SJCRH30 (cell line): ENCODE results near the gene RPLP1. TPM values are rescaled to one million over a fixed set of nuclear protein-coding genes. Genes with fewer than 3 reads are reported as not detected.

ENCODE experiments used
- DNase-seq, 2 experiments: peaks; one replicate each; pipeline ENCODE4 v3.0.0-alpha.2; 2015 to 2020
- H3K27ac ChIP-seq: fragments of 250-450 bp; sonication (Bioruptor Pico); 2 replicates; pipeline ENCODE4 v1.5.1; 2020; ENCODE audit warnings: mild to moderate bottlenecking, moderate library complexity
- H3K27me3 ChIP-seq: fragments of 250-450 bp; sonication (Bioruptor Pico); 2 replicates; pipeline ENCODE4 v1.5.1; 2020; ENCODE audit warnings: mild to moderate bottlenecking, moderate library complexity
- H3K36me3 ChIP-seq: fragments of 250-450 bp; sonication (Bioruptor Pico); 2 replicates; pipeline ENCODE4 v1.5.1; 2020; ENCODE audit warnings: mild to moderate bottlenecking, moderate library complexity
- H3K4me1 ChIP-seq: fragments of 250-450 bp; sonication (Bioruptor Pico); 2 replicates; pipeline ENCODE4 v1.5.1; 2020; ENCODE audit warnings: mild to moderate bottlenecking, moderate library complexity
- H3K4me3 ChIP-seq: fragments of 250-450 bp; sonication (Bioruptor Pico); 2 replicates; pipeline ENCODE4 v1.5.1; 2020; ENCODE audit warnings: mild to moderate bottlenecking, moderate library complexity
- H3K9me3 ChIP-seq: fragments of 250-450 bp; sonication (Bioruptor Pico); replicated peaks from 2 replicates; pipeline ENCODE4 v1.5.1; 2020; ENCODE audit warnings: mild to moderate bottlenecking, moderate library complexity
- total RNA-seq: library from RNA; depleted of rRNA; stranded (reverse); fragments of >200 nt; shearing (Covaris generic); gene quantifications from 2 replicates; pipeline ENCODE4 v1.2.3, GENCODE V29; 2014

The RPLP1 gene
- total RNA-seq, 1 experiment from 2014 or later: 761 TPM

DNA sequence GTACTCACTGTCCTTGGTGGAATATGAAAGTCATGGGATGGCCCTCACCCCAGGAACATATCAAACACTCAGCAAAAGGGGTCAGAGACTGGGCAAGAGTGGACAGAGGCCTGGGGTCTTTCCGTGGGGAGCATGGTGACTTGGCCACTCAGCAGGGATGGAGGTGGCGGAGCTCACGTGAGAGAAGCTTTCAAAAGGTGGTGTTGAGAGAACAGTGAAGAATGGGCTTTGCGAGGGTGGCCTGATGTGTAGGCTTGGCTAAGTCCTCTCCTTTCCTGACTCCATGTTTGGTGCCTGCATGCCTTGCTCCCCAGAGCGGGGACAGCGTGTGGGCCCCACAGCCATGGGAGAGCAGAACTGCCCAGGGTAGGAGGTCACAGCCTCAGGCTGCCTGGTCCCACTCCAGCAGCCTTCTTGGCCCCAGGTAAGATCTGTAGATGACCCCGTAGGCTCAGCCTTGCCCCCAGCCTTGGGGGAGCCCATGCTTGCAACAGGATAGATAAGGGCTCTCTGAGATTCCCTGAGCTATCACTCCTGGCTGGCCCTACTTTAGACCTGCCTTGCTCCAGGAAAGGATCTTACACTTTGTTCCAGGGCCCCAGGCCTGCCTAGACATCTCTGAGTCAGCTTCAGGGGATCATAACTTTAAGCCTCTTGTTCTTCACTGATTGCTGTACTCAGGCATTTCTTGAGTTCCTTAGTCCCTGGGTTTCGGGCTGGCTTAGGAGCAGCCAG lies 17.0 kb downstream of the RPLP1 start:
- Histone ChIP-seq H3K9me3 (no peaks in the 10 kb centered on the region), H3K4me1 (peaks cover 23% of the 10 kb centered on the region), H3K27ac (no peak overlapping the region), H3K36me3 (no peaks in the 10 kb centered on the region), H3K27me3 (no peaks in the 10 kb centered on the region), H3K4me3 (no peak overlapping the region)
- DNase-seq: no peak

DNA sequence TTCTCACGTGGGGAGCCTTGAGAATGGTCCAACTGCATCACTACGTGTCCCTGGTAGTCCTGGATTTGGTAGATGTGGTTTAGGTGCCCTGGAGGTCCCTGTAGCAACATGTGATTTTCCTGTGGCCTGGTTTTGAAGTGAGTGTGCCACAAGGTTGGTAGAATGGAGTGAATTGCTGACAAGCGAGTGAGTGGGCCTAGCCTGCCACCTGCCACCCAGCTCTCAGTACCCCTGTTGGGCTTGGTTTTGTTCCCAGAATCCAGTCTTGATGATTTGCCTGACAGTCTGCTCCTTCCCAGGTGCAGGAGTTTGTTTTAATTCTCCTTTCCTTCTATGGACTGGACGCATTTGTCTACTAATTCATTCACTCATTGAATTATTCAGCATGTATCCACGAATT lies 19.4 kb downstream of the RPLP1 start:
- Histone ChIP-seq H3K4me3 (no peak overlapping the region), H3K36me3 (no peaks in the 10 kb centered on the region), H3K27me3 (peaks cover 5% of the 10 kb centered on the region; the same call in 1 of the 2 replicates), H3K9me3 (no peaks in the 10 kb centered on the region), H3K4me1 (peaks cover 20% of the 10 kb centered on the region), H3K27ac (no peak overlapping the region)
- DNase-seq: no peak

DNA sequence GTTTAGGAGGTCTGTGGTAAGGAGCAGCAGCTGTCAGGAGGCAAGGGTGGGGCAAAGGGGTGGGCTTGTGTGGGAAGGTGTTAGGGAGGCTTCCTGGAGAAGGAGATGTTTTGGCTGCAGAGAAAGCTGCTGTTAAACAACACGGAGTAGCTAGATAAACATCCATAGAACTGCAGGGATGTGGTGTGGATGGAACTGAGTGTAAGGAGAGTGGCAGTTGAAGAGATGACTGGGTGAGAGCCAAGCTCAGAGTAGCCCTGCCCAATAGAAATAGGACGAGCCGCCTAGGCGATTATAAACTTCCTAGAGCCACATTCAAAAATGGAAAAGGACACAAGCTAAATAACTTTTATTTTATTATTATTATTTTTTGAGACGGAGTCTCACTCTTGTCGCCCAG lies 19.9 kb downstream of the RPLP1 start:
- Histone ChIP-seq H3K27ac (no peak overlapping the region), H3K9me3 (no peaks in the 10 kb centered on the region), H3K4me3 (no peak overlapping the region), H3K27me3 (peaks cover 5% of the 10 kb centered on the region; the same call in 1 of the 2 replicates), H3K4me1 (peaks cover 16% of the 10 kb centered on the region), H3K36me3 (no peaks in the 10 kb centered on the region)
- DNase-seq: no peak

DNA sequence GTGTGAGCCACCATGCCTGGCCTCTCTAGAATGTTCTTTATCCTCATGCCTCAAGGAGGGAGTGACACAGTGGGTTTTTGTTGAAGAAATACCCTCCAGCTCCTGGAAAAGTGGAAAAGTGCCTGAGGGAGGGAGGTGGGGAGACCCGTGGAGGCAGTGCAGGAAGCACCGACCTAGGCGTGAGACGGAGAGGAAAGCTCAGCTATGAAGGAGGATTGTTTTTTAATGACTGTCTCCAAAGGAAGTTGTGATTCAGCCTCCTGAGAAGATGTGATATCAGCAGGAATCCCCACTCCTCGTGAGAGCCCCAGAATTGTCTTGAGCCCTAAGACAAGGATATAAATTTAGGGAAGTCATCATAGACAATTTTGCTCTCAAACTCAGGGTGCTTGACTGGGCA lies 21.7 kb downstream of the RPLP1 start:
- Histone ChIP-seq H3K4me1 (peaks cover 11% of the 10 kb centered on the region), H3K27ac (no peak overlapping the region), H3K27me3 (peaks cover 5% of the 10 kb centered on the region; the same call in 1 of the 2 replicates), H3K4me3 (no peak overlapping the region), H3K9me3 (no peaks in the 10 kb centered on the region), H3K36me3 (no peaks in the 10 kb centered on the region)
- no peak for DNase-seq

DNA sequence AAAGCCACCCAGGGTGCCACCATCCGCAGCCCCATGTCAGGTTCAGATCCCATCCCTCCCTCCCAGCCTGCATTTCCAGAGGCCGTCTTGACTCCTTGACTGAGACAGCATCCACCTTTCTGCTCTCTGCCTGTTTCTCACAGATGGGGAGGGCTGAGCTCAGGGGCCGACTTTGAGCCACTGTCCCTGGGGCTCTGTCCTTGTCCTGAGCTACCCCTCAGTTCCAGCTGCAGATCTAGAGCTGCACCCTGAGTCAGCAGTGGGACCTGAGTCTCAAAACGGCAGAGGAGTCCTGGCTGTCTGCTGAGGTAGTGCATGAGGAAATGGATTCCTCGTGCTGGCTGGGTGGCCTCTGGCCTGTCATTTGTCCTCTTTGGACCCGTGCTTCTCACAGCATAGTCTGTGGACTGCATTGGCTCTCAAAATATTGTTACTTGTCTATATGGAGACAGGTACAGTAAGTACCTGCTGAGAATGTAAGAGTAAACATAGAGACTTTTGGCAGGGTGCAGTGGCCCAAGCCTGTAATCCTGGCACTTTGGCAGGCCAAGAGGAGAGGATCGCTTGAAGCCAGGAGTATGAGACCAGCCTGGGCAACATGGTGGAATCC lies 22.3 kb downstream of the RPLP1 start:
- Histone ChIP-seq H3K27ac (no peak overlapping the region), H3K4me1 (peaks cover 9% of the 10 kb centered on the region), H3K27me3 (peaks cover 5% of the 10 kb centered on the region; the same call in 1 of the 2 replicates), H3K36me3 (no peaks in the 10 kb centered on the region), H3K4me3 (no peak overlapping the region), H3K9me3 (no peaks in the 10 kb centered on the region)
- DNase-seq: no peak

DNA sequence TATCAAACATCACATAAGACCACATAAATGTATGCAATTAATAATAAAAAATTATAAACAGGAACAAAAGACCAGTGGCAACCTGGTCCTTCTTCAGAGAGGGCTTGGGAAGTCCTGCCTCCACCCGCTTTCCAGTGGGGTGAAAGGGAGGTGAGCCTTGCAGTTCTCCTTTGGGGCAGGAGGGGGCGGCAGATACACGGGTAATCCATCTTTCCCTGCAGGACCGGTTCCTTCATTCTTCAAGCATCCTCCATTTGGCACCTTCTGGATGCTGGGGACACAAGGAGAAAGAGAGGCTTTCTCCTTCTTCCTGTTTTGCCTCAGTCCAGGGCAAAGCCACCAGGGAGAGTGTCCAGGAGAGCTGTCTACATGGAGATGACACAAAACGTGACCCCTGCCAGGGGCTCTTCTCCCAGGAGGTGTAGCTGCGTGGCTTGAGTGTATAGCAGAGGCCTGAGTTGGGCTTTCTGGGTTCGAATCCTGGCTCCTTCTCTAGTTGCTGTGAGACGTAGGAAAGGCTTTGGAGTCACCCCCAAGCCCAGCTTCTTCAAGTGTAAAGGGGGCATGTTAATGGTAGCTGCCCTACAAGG lies 23.2 kb downstream of the RPLP1 start:
- Histone ChIP-seq H3K4me1 (peaks cover 9% of the 10 kb centered on the region), H3K4me3 (no peak overlapping the region), H3K27ac (no peak overlapping the region), H3K36me3 (no peaks in the 10 kb centered on the region), H3K9me3 (no peaks in the 10 kb centered on the region), H3K27me3 (peaks cover 5% of the 10 kb centered on the region; the same call in 1 of the 2 replicates)
- DNase-seq: peak; percentile 78 to 92

DNA sequence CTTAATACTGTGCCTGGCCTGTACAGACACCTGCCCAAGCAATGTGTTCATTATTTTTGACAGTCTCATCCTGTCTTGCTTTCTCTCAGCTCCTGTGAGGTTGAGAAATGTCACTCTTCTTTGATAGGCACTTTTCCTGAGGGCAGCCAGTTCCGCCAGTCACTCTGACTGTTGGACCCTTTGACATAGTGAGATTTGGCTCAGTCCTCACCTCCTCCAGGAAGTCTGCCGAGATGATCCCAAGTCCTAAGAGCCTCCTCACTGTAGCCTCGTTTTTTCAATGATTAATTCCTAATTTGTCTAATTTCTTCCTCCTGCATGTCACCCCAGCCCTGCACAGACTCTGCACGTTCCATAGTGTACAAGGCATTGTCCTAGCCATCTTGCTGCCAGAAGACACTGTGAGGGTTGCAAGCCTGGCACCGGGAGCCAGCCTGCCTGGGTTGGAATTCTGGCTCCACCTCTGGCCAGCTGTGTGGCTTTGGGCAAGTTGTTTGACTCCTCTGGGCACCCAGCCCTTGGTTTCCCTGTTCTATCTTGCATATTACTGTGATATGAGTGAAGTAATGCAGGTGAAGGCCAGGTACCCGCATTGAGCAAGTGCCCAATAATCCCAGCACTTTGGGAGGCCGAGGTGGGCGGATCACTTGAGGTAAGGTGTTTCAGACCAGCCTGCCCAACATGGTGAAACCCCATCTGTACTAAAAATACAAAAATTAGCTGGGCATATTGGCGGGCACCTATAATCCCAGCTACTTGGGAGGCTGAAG lies 24.3 kb downstream of the RPLP1 start:
- DNase-seq: no peak
- no peaks in the 10 kb centered on the region for H3K9me3 ChIP-seq
- no peak overlapping the region for H3K4me3 ChIP-seq
- peaks cover 5% of the 10 kb centered on the region; the same call in 1 of the 2 replicates for H3K27me3 ChIP-seq
- peaks cover 9% of the 10 kb centered on the region for H3K4me1 ChIP-seq
- H3K27ac ChIP-seq: no peak overlapping the region
- H3K36me3 ChIP-seq: no peaks in the 10 kb centered on the region

DNA sequence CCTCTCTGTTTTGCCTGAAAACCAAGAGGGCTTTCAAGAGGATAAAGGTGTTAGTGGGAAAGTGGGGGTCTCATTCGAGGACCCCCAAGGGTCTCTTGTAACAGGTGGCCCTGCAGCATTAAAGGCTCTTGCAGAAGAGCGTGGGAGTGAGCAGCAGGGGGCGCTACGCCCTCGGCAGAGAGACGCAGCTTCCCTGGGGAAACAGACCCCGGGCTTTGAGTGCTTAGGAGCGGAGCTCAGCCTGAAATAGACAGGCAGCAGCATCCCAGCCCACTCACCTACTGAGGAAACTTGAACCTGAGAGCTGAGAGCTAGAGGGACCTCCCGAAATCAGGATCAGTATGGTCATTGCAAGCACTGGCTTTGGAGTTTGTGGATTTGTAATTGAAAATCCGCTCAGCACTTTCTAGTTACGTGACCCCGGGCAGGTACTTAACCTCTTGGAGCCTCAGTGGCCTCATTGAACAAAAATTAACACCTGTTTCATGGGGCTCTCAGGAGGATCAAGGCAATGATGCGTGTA lies 25.7 kb downstream of the RPLP1 start:
- peak; percentile 87 to 94 for DNase-seq
- no peak overlapping the region for H3K4me3 ChIP-seq
- H3K4me1 ChIP-seq: peaks cover 9% of the 10 kb centered on the region
- H3K9me3 ChIP-seq: no peaks in the 10 kb centered on the region
- H3K36me3 ChIP-seq: no peaks in the 10 kb centered on the region
- no peak overlapping the region for H3K27ac ChIP-seq
- H3K27me3 ChIP-seq: peaks cover 5% of the 10 kb centered on the region; the same call in 1 of the 2 replicates

DNA sequence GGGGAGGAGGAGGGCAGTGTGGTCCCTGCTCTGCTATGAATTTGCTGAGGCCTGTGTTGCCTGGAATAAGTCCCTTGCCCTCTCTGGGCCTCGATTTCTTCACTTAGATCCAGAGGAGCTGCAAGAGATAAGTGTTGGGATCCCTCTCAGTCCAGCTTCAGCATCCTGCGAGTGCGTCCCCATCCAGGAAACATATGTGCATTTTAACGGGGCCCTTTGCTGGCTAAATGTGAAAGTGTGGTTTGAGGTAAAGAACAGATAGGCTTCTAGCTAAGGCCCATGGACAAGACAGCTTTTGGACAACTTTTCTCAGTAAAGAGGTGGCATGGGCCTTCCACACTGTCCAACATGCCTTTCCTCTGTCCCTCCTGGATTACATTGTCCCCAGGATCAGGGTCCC lies 26.5 kb downstream of the RPLP1 start:
- Histone ChIP-seq H3K4me1 (peaks cover 9% of the 10 kb centered on the region), H3K27ac (no peak overlapping the region), H3K36me3 (no peaks in the 10 kb centered on the region), H3K27me3 (peaks cover 5% of the 10 kb centered on the region; the same call in 1 of the 2 replicates), H3K4me3 (no peak overlapping the region), H3K9me3 (no peaks in the 10 kb centered on the region)
- no peak for DNase-seq

DNA sequence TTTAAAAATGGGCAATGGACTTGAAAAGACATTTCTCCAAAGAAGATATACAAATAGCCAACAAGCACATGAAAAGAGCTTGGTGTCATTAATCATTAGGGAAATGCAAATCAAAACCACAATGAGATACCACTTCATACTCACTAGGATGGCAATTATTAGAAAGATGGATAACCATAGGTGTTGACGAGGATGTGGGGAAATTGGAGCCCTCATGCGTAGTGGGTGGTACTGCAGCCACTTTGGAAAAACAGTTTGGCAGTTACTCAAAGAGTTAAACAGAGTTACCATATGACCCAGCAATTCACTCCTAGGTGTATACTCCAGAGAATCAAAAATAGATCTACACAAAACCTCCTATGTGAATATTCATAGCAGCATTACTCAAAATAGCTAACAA lies 27.4 kb downstream of the RPLP1 start:
- H3K9me3 ChIP-seq: no peaks in the 10 kb centered on the region
- H3K4me3 ChIP-seq: no peak overlapping the region
- no peaks in the 10 kb centered on the region for H3K36me3 ChIP-seq
- DNase-seq: no peak
- peaks cover 5% of the 10 kb centered on the region; the same call in 1 of the 2 replicates for H3K27me3 ChIP-seq
- peaks cover 9% of the 10 kb centered on the region for H3K4me1 ChIP-seq
- no peak overlapping the region for H3K27ac ChIP-seq

DNA sequence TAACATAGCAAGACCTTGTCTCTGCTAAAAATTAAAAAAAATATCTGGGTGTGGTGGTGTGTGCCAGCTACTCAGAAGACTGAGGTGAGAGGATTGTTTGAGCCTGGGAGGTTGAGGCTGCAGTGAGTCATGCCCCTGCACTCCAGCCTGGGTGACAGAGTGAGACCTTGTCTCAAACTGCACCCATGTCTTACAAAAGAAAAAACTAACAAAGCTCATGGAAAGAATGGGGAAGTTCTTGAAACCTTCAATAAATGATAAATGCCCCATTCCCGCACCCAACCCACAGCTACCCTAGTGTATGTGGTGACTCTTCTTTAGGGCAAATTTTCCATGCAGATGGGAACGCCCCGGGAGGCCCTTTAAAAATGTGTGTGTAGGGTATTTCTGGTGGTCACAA lies 28.3 kb downstream of the RPLP1 start:
- no peak overlapping the region for H3K4me3 ChIP-seq
- peaks cover 9% of the 10 kb centered on the region for H3K4me1 ChIP-seq
- H3K27me3 ChIP-seq: no peaks in the 10 kb centered on the region
- peaks cover 1% of the 10 kb centered on the region; the same call in 1 of the 2 replicates for H3K9me3 ChIP-seq
- no peak overlapping the region for H3K27ac ChIP-seq
- no peak for DNase-seq
- H3K36me3 ChIP-seq: no peaks in the 10 kb centered on the region

DNA sequence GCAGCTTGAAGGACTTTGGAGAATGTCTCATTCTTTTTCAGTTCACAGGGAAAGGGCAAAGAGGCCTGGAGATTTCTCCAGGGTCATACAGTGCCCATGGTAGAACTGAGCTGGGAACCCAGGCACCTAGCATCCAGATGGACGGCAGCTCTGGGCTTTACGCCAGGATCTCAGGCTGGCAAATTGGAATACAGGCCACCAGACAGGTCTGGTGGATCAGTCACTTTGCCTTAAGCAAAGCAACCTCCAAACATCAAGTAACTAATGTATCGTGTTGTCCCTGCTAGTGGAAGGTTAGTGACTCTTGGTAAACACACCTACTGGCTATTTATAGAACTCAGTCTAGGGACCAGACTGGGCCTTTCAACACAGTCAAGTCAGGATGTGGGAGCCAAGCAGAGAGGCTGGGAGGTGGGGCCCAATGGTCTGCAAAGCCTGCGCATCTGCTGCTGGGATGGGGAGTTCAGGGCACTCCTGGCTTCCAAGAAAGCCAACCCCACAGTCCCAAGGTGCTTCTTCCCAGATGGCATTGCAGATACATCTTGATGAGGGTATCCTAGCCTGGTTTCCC lies 30.2 kb downstream of the RPLP1 start:
- Histone ChIP-seq H3K36me3 (no peaks in the 10 kb centered on the region), H3K27me3 (no peaks in the 10 kb centered on the region), H3K4me3 (no peak overlapping the region), H3K27ac (no peak overlapping the region), H3K9me3 (peaks cover 4% of the 10 kb centered on the region; the same call in 1 of the 2 replicates), H3K4me1 (peaks cover 15% of the 10 kb centered on the region)
- DNase-seq: no peak

DNA sequence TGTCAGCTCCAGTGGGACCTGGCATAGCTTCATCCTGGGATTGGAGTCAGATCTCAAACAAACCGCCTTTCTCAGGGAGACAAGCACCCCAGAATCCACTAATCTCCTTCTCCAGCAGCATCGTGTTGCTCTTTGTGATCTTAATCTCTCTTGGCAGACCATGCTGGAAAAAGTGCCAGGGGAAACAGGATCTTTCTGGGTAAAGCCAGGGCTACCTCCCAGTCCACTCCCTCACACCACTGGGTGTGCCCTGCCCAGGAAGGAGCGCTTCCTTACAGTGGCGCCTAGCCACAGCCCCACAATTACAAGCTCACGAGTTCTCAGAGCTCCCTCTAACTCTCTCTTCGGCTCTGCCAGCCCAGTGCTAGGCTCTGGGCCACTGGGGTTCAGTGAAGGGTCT lies 32.2 kb downstream of the RPLP1 start:
- Histone ChIP-seq H3K27ac (no peak overlapping the region), H3K4me1 (peaks cover 17% of the 10 kb centered on the region), H3K4me3 (no peak overlapping the region), H3K27me3 (no peaks in the 10 kb centered on the region), H3K36me3 (no peaks in the 10 kb centered on the region), H3K9me3 (peaks cover 4% of the 10 kb centered on the region; the same call in 1 of the 2 replicates)
- no peak for DNase-seq

DNA sequence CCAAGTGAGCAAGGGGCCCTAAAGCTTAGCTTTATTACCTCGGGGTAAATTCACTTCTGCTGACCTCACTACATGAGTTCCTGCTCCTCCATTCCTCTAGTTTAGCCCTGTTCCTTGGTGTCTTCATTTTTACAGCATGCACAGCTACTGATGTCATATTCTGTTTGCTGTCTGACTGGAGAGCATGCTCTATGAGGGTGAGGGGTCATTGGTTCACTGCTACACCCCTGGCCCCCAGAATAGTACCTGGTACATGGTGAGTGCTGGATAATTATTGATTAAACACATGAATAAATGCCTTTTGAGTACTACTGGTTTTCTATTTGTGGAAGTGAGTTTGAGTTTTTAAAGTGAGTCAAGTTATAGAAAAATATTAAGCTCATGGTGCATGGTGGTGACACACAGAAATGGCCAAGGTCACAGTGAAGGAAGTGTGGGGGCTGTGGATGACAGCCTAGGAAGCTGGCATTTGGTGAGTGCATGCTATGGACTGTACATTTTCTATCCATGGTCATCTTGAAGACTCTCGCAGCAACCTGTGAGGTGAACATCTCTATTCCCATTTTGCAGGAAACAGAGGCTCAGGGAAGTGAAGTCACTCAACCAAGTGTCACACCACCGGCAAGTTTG lies 34.0 kb downstream of the RPLP1 start:
- Histone ChIP-seq H3K27me3 (no peaks in the 10 kb centered on the region), H3K4me3 (no peak overlapping the region), H3K9me3 (peaks cover 4% of the 10 kb centered on the region; the same call in 1 of the 2 replicates), H3K27ac (no peak overlapping the region), H3K4me1 (peaks cover 30% of the 10 kb centered on the region), H3K36me3 (no peaks in the 10 kb centered on the region)
- DNase-seq: no peak
